ENCODE measurements around the gene KCNQ1. TPM values are rescaled to one million over a fixed set of nuclear protein-coding genes. Genes with fewer than 3 reads are reported as not detected.

The KCNQ1 gene
- total RNA-seq, 2 donors from 2014 or later, result 4.4 to 25.3 TPM

DNA sequence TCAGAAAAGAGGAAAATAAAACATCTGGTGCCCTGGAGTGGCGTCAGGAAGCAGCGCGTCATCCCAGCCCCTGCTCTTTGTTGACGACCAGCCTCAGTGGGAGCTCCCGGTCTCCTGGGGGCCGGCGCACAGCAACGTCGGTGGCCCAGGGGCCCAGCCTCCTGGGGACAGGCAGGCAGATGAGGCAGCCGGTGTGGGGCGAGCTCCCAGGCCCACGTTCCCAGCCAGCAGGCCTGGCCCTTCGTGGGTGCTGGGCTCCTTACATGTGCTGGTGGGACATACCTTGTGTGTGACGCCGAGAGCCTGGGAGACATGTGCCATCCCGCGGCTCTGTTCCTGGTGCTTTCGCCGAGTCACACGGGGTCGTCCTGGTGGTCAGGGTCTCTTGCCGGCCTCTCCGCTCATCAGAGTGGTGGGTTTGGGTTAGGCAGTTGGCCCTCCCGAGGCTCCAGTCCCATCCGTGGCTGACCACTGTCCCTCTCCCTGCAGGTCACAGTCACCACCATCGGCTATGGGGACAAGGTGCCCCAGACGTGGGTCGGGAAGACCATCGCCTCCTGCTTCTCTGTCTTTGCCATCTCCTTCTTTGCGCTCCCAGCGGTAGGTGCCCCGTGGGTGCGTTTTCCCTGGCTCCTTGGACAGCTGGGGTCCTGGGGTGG is 138.3 kb downstream of the KCNQ1 start:
- TF ChIP-seq, protein P1, sequence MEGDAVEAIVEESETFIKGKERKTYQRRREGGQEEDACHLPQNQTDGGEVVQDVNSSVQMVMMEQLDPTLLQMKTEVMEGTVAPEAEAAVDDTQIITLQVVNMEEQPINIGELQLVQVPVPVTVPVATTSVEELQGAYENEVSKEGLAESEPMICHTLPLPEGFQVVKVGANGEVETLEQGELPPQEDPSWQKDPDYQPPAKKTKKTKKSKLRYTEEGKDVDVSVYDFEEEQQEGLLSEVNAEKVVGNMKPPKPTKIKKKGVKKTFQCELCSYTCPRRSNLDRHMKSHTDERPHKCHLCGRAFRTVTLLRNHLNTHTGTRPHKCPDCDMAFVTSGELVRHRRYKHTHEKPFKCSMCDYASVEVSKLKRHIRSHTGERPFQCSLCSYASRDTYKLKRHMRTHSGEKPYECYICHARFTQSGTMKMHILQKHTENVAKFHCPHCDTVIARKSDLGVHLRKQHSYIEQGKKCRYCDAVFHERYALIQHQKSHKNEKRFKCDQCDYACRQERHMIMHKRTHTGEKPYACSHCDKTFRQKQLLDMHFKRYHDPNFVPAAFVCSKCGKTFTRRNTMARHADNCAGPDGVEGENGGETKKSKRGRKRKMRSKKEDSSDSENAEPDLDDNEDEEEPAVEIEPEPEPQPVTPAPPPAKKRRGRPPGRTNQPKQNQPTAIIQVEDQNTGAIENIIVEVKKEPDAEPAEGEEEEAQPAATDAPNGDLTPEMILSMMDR (IDR thresholded peaks at IDR 0.05), result no peak
- Histone ChIP-seq H3K27me3 (replicated peaks; ENCODE audit: insufficient read depth) (no peaks in the 10 kb centered on the region), H3K4me1 (ENCODE audit: control insufficient read depth in 1 of 2, low read depth in 2 of 2) (no peaks in the 10 kb centered on the region), H3K4me3 (no peak overlapping the region), H3K36me3 (no peaks in the 10 kb centered on the region), H3K27ac (no peak overlapping the region), H3K9me3 (no peaks in the 10 kb centered on the region)
- DNase-seq (ENCODE audit: low spot score) (no peak), ATAC-seq (ENCODE audit: insufficient number of reproducible peaks, low FRiP score, low read depth) (no peak)

DNA sequence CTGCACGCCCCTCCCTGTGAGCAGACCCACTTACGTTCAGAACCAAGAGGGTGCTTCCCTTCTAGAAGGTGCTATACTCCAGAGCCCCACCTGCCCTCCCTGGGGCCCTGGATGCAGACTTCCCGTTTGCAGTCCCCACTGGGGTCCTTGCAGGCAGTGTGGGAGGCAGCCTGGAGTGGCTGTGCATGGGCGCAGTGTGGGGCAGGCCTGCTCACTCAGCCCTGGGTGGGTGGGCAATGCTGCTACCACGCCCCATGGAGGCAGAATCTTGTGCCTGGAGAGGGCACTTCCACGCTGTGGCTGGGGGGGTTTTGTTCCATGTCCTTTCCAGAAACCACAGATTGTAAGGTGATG is 138.8 kb downstream of the KCNQ1 start:
- Histone ChIP-seq H3K36me3 (no peaks in the 10 kb centered on the region), H3K9me3 (no peaks in the 10 kb centered on the region), H3K27me3 (replicated peaks; ENCODE audit: insufficient read depth) (no peaks in the 10 kb centered on the region), H3K4me3 (no peak overlapping the region), H3K4me1 (ENCODE audit: control insufficient read depth in 1 of 2, low read depth in 2 of 2) (no peaks in the 10 kb centered on the region), H3K27ac (no peak overlapping the region)
- DNase-seq (ENCODE audit: low spot score) (no peak), ATAC-seq (ENCODE audit: insufficient number of reproducible peaks, low FRiP score, low read depth) (no peak)
- TF ChIP-seq, protein P1 (IDR thresholded peaks at IDR 0.05), result no peak

DNA sequence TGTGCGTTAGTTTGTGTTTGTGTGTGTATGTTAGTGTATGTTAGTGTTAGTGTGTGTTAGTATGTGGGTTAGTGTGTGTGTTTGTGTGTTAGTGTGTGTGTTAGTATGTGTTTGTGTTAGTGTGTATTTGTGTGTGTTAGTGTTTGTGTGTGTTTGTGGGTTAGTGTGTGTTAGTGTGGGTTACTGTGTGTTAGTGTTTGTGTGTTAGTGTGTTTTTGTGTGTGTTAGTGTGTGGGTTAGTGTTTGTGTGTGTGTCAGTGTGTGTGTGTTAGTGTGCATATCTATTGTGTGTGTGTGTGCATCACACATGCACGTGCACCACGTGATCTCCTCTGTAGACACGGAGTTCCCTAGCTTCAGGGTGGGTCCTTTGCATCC is 139.6 kb downstream of the KCNQ1 start:
- Histone ChIP-seq H3K27ac (no peak overlapping the region), H3K27me3 (replicated peaks; ENCODE audit: insufficient read depth) (no peaks in the 10 kb centered on the region), H3K36me3 (no peaks in the 10 kb centered on the region), H3K4me1 (ENCODE audit: control insufficient read depth in 1 of 2, low read depth in 2 of 2) (no peaks in the 10 kb centered on the region), H3K4me3 (no peak overlapping the region), H3K9me3 (no peaks in the 10 kb centered on the region)
- TF ChIP-seq, protein P1 (IDR thresholded peaks at IDR 0.05), result no peak
- DNase-seq (ENCODE audit: low spot score) (no peak), ATAC-seq (ENCODE audit: insufficient number of reproducible peaks, low FRiP score, low read depth) (no peak)

DNA sequence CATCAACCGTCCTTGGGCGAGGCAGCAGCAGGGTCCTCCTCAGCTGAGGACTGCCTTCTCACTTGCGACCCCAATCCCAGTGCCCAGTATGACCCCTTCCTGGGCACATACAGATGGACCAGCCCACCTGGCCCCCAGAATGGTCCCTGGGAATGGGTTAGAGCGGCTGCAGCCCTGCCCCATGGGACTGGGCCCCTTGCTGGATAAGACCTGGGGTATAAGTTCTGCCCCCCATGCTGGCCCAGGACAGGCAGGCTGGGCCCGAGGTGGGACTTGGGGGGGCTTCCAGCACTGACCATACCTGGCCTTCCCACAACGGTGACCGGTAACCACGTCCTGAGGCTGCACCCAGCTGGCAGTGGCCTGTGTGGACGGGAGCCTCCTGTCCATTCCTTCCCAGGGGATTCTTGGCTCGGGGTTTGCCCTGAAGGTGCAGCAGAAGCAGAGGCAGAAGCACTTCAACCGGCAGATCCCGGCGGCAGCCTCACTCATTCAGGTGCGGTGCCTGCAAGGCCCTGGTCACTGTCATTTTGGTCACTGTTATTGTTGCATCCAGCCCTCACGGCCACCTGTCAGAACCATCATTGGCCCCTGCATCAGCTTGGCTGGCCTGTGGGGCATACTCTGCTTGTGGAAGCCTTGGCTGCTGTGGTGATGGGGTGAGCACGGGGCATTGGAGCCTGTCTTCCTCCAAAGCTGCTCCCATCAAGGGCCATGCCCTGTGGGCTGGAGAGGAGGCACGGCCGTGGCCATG is 140.2 kb downstream of the KCNQ1 start:
- Histone ChIP-seq H3K27ac (no peak overlapping the region), H3K9me3 (no peaks in the 10 kb centered on the region), H3K4me3 (no peak overlapping the region), H3K4me1 (ENCODE audit: control insufficient read depth in 1 of 2, low read depth in 2 of 2) (no peaks in the 10 kb centered on the region), H3K36me3 (no peaks in the 10 kb centered on the region), H3K27me3 (replicated peaks; ENCODE audit: insufficient read depth) (no peaks in the 10 kb centered on the region)
- ATAC-seq (ENCODE audit: insufficient number of reproducible peaks, low FRiP score, low read depth), result no peak
- TF ChIP-seq, protein P1 (IDR thresholded peaks at IDR 0.05), result no peak
- no peak for DNase-seq (ENCODE audit: low spot score)

DNA sequence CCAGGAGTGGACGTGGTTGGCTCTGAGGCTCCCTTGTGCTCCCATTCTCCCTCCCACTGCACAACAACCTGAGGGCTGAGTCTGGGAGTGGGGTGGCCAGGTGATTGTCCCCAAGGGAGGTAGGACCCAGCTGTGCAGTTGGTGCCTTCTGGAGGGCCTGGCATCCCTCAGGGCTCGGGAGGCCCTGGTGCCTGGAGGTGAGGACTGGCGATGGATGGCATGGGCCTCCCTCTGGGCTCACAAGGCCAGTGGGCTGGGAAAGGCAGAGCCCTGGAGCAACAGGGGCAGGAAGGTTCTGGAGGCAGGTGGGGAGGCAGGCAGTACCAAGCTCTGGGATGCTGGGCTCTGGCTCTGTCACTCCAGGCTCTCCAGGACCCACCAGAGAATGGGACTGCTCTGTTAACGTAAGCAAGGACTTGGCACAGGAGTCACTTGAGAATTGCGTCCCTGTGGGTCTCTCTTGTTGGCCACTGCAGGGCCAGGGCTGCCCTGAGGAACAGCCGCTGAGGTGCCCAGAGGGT is 140.8 kb downstream of the KCNQ1 start:
- Histone ChIP-seq H3K27me3 (replicated peaks; ENCODE audit: insufficient read depth) (no peaks in the 10 kb centered on the region), H3K36me3 (no peaks in the 10 kb centered on the region), H3K4me3 (no peak overlapping the region), H3K27ac (no peak overlapping the region), H3K4me1 (ENCODE audit: control insufficient read depth in 1 of 2, low read depth in 2 of 2) (no peaks in the 10 kb centered on the region), H3K9me3 (no peaks in the 10 kb centered on the region)
- DNase-seq (ENCODE audit: low spot score), result no peak
- TF ChIP-seq, protein P1 (IDR thresholded peaks at IDR 0.05), result no peak
- ATAC-seq (ENCODE audit: insufficient number of reproducible peaks, low FRiP score, low read depth), result no peak
